ELR (cell line): ENCODE results near the gene GAD2.

Experiments used
- DNase-seq: peaks from one replicate; pipeline ENCODE4 v3.0.0-alpha.2; 2015; ENCODE audit warnings: low read depth

The GAD2 gene

DNA sequence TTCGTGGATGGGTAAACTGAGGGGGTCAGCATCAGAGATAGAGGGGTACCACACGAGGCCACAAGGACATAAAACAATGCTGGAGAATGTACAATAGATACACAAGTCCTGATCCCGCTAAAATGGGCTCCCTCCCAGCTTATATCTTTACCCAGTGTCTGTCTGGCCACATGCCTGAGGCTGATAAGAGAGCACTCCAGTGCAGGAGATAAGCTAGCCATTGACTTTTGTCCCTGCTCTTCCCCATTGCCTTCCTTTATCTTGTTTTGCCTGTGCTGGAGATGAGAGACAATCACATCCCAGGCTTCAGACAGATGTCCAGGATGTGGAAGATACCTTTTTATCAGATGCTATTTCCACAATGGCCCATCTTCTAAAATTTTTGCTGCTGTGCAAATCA lies 6.0 kb downstream of the GAD2 start:
- no peak for DNase-seq

DNA sequence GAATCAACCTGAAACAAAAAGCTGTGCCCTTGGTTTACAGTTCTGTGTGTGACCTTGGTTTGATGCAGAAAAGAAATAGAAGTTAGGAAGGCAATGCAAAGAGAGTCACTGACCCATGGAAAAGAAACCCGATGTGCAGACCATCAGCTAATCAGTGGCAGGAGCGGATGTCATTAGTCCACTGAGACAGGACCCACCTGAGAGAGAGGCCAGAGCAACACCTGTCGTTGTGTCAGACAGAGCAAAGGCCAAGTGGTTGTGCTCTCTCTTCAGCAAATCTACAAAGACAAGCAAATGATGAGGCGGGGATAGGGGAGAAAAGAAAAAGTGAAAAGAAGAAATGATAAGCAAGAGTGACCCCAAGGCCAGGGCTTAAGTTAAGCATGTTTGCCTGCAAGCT lies 8.7 kb downstream of the GAD2 start:
- DNase-seq: no peak

DNA sequence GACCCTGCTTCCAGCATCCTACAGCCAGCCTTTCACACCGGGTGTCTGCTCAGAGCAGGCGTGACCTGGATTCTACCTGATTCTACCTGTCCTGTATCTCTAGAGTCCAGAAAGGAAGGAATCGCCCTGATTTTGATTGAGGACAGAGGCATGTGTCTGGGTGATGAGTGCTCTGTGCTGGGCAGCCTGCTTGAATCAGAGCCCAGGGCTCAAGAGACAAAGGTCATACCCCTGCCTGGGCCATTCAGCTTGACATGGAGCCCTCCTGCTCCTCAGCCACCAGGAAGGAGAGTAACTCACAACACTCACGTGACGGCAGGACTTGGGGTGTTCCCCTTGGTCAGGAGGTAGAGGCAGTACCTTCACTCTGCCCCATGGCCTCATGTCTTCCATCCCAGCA lies 11.2 kb downstream of the GAD2 start:
- no peak for DNase-seq

DNA sequence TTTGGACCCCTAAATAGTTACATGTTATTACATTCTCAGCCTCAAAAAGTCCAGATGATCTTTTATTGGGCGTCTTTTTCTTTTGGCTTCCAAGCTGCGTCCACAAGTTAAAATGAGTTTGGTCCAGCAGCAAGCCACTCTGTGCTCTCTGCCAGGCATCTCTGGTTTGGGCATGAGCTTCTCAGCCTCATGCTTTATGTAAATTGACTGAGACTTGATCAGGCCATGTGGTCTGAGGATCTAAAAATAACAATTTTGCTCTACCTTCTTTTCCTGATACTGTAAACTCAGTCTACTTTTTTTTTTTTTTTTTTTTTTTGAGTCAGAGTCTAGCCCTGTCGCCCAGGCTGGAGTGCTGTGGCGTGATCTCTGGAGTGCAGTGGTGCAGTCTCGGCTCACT lies 15.6 kb downstream of the GAD2 start:
- no peak for DNase-seq

- DNase-seq: no peak
Observed at GRCh38 chr10:26235761-26236160, 19.2 kb downstream of the GAD2 start.

GRCh38 chr10:26238378-26238777 lies 21.8 kb downstream of the GAD2 start:
- DNase-seq: no peak

DNA sequence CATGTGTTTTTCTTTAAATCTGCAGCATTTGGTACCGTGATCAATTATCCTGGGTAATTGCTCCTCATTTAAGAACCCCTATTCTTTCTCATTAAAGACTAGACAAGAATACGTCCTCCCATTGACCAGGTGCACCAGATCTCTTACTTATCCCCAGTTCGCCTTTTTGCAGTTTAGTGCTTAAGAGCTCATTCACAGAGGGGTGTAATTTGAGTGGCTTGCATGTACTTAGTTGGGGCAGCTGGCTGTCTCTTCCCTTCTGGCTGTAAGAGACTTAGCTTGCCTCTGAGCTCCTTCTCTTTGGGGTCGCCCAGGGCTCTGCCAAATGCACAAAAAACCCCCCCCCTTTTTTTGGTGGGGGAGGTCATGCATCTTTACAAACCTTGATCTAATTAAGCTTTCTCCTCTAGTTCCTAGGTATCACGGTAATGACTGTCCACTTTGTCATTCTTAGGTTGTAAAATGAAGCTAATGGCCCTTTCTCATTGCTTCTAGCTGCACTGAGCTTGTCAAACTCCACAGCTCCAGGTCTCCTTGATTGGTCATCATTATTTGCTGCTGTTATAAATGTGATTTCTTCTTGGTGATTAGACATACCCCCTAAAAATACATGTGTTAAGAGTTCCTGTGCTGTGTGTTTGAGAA lies 26.3 kb downstream of the GAD2 start:
- DNase-seq: no peak

GRCh38 chr10:26243351-26243720 lies 26.8 kb downstream of the GAD2 start:
- no peak for DNase-seq

GRCh38 chr10:26249681-26250080 lies 33.1 kb downstream of the GAD2 start:
- no peak for DNase-seq

DNA sequence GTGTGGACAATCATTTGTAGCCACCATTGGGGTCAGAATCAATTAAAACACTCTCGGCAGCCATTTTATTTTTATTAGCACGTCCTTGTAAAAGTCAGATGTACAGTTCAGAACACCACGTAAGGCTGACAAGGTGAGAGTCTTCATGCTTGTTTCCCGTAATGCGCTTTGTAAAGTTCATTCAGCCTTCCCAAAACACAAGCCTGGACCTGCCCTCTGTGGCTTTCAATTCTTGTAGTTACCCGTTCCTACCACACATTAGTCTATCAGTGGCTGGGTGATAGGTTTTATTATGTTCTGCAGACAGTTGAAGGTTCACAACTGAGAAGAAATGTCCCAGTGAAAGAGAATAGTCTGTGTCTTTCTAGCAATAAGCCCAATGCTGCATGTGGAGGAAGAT lies 35.4 kb downstream of the GAD2 start:
- DNase-seq: no peak

DNA sequence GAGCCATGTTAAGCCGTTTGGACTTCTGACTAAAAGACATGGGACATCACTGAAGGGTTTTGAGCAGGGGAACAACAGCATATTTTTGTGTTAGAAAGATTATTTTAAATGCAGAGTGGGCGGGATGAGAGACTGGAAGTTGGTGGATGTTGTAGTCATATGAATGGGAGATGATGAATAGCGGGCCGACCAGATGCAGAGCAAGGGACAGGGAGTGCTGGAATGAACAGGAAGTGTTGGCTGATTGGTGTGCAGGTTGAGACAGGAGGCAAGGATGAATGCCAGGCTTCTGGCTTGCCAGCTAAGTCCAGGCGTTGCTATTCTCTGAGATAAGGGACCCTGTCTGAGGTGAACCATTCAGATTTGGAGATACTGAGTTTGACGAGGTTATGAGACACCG lies 38.0 kb downstream of the GAD2 start:
- DNase-seq: no peak

- DNase-seq: no peak
Observed at GRCh38 chr10:26259341-26259740, 42.8 kb downstream of the GAD2 start.

- peak; percentile 66 for DNase-seq
Observed at GRCh38 chr10:26269754-26270153, 53.2 kb downstream of the GAD2 start.

GRCh38 chr10:26274391-26274790 lies 57.8 kb downstream of the GAD2 start:
- DNase-seq: no peak

DNA sequence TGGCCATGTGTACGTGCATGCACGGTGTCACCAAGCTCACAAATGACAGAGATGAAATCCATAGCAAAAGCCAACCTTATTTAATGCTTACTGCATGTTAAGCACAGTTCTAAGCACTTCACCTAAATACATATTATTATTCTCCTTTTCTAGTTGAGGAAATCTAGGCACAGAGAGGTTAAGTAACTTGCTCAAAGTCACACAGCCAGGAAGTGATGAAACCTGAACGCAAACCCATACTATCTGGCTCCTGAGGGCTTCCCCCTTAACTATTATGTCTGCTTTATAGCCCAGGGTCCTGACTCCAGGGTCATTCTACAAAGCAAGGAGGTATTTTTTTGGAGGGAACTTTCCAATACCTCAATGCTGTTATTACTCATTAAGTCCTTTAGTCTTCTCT lies 61.7 kb downstream of the GAD2 start:
- DNase-seq: no peak

- no peak for DNase-seq
Observed at GRCh38 chr10:26290236-26290635, 73.7 kb downstream of the GAD2 start.

GRCh38 chr10:26291721-26292480 lies 75.3 kb downstream of the GAD2 start:
- DNase-seq: no peak

- no peak for DNase-seq
Observed at GRCh38 chr10:26296360-26296759, 79.8 kb downstream of the GAD2 start.

DNA sequence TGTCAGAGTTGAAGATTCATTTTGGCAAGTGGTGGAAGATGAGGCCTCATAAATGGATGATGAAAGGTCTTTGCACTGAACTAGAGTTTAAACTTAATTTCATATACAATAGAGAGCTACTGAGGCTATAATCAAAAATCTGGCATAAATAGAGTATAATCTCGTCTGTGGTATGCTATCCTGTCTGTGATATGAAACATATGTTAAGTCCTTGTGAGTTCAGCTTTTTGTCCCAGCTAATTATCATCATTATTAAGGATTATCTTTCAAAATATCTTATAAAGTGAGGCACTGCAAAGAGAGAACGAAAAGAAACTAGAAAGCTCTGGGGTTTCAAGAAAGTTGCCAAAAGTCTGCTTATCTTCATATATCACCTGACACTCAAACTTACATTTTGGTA lies 83.4 kb downstream of the GAD2 start:
- no peak for DNase-seq

- no peak for DNase-seq
Observed at GRCh38 chr10:26303366-26303765, 86.8 kb downstream of the GAD2 start.

- no peak for DNase-seq
Observed at GRCh38 chr10:26310361-26310760, 93.8 kb downstream of the GAD2 start.

DNA sequence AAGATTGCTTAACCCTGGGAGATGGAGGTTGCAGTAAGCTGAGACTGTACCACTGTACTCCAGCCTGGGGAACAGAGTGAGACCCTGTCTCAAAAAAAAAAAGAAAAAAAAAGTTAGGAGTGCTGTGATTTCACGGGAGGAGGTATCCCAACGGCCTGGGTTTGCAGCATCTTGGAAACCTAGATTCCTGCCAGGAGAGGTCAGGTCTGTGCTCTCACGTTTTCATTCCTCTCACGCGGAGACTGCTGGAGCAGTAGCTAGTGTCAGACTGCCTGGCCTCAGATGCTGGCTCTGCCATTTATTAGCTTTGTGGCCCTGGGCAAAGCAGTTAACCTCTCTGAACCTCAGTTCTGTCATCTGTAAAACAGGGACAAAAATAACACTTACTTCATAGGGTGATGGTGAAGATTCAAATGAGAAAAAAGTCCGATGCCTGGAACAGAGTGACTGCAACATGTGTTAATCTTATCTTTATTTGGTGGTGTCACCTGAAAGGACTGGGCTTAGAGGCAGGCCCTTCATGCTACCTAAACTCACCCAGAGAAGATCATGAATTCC lies 94.9 kb downstream of the GAD2 start:
- DNase-seq: no peak

DNA sequence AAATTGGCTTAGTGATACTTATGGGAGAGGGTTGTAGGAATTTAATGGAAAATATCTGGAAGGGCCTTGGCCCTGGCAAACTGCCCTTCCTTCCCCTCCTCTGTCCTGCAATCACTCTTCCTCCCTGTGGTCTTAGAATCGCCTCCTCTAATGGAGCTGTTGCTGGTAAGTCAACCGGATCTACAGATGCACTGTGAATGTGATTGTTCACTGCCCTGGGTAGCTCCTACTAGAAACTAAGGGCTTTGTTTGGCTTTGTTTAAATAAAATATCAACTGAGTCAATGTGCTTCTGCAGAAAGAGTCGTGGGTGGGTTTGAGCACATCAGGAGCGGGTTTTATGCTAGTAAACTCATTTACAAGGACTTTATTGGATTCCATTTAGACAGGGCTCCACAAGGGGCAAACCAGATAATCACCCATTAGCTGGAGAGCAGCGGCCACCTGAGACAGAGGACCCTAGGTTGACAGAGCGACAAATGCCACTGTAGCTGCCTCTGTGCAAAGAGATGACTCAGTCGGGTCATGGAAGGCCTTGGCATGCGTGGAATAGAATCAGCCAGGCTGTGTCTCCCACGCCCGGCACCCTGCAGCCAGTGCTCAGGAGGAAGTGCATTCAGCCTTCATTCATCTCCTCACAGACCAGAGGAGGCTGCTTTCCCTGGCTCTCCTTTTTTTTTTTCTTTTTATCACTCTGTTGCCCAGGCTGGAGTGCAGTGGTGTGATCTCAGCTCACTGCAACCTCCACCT lies 97.9 kb downstream of the GAD2 start:
- no peak for DNase-seq
